HG03095 (cell line): ENCODE results near the gene NOC4L.

ENCODE experiments used
- ATAC-seq: cut with Tn5 transposase; IDR thresholded peaks from one replicate; pipeline ENCODE4 v1.9.1; 2021; ENCODE audit warnings: moderate library complexity; ENCODE audit not compliant: unreplicated experiment

NOC4L gene

DNA sequence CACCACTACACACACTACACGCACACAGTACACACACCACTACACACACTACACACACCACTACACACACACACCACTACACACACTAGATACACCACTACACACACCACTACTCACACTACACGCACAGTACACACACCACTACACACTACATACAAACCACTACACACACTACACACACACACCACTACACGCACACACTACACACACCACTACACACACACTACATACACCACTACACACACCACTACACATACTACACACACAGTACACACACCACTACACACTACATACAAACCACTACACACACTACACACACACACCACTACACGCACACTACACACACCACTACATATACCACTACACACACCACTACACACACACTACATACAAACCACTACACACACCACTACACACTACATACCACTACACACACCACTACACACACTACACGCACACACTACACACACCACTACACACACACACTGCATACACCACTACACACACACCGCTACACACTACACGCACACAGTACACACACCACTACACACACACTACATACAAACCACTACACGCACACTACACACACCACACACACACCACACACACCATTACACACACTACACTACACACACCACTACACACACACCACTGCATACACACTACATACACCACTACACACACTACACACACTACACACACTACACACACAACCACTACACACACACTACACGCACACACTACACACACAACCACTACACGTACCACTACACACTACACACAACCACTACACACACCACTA, 11.7 kb downstream of the NOC4L start:
- no peak for ATAC-seq

GRCh38 chr12:132156573-132157325, 12.5 kb downstream of the NOC4L start:
- no peak for ATAC-seq

DNA sequence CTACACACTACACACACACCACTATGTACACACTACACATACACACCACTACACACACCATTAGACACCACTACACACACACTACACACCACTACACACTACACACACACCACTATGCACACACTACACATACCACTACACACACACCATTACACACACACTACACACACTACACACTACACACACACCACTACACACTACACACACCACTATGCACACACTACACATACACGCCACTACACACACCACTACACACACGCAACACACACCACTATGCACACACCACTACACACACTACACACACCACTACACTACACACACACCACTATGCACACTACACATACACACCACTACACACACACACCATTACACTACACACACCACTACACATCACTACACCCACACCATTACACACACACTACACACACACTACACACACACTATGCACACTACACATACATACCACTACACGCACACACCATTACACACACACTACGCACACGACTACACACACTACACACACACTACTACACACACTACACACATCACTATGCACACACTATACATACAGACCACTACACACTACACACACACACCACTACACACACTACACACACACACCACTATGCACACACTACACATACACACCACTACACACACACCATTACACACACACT, 13.6 kb downstream of the NOC4L start:
- no peak for ATAC-seq

GRCh38 chr12:132158677-132159554, 14.7 kb downstream of the NOC4L start:
- ATAC-seq, result no peak

GRCh38 chr12:132159555-132160003, 15.3 kb downstream of the NOC4L start:
- no peak for ATAC-seq

DNA sequence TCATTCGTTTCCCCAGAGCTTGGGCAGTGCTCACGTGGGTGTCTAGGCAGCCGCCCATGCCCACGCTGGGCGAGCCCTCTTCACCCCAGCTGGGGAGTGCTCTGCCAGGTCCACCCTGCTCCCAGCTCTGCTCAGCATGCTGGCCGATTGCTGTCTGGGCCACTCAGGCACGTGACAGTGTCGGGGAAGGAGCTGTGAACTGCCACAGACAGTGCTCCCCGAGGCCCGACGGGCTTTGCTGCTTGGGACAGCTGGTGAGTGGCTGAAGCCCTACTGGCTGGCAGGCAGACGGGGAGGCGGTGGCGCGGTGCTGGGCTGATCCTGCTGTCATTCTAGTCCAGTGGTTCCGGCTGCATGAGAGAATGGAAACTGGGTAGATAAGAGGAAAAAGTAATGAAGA, 15.8 kb downstream of the NOC4L start:
- ATAC-seq, result no peak

DNA sequence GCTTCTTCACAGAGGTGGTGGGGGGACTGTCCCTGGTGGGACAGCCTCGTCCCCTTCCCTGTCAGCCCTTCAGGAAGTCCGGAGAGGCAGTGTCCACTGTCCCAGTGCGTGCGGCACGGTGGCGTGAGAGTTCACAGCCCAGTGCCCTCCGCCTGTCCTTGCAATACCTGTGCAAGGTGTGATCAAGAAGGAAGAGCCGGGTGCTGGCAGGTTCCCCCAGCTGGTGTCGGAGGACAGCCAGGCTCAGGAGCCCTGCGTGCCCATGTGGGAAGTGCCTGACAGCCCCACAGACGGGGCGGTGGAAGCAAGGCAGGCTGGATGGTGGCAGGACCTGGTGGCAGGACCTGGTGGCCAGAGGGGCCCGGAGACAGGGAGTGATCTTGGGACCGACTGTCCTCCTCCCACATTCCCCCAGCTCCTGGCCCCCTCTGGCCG, 16.4 kb downstream of the NOC4L start:
- ATAC-seq, result no peak

DNA sequence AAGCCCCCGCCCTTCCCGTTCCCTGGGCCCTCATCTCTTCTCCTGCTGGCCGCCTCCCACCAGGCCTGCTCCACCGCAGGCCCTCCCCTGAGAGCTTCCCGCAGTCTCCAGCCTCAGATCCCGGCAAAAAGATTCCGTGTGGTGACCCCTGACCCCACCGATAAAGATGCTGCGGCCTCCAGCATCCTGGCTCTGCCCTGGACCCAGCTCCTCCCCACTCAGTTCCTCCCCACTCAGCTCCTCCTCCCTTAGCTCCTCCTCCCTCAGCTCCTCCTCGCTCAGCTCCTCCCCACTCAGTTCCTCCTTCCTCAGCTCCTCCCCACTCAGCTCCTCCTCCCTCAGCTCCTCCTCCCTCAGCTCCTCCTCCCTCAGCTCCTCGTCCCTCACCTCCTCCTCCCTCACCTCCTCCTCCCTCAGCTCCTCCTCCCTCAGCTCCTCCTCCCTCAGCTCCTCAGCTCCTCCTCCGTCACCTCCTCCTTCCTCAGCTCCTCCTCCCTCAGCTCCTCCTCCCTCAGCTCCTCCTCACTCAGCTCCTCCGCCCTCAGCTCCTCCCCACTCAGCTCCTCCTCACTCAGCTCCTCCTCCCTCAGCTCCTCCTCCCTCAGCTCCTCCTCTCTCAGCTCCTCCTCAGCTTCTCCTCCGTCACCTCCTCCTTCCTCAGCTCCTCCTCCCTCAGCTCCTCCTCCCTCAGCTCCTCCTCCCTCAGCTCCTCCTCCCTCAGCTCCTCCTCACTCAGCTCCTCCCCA, 17.0 kb downstream of the NOC4L start:
- no peak for ATAC-seq

GRCh38 chr12:132161796-132162507, 17.7 kb downstream of the NOC4L start:
- ATAC-seq, result no peak

DNA sequence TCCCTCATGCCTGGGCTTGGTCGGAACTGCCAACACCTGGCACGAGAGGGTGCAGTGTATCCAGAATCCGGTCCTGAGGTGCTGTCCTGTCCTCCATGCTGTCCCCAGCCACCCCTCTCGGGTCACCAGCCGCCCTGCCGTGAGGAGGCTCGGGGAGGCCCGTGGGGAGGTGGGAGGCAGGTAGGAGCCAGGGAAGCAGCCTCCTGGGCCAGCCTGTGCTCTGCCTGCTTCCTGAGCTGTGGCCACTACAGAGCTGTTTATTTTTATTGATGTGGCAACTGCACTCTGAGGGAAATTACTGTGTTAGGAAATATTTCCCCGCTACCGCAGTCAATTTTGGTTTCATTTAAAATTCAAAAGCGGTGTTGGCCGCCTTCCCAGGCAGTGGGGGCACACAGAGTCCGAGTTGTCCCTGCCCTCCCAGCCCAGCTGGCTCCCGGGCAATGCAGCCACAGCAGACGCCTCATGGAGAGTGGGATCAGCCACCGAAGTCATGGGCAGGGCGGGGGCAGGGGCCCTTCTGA, 18.3 kb downstream of the NOC4L start:
- no peak for ATAC-seq

- ATAC-seq, result no peak
Measured at GRCh38 chr12:132163041-132163910, 19.0 kb downstream of the NOC4L start.

GRCh38 chr12:132163911-132164288, 19.6 kb downstream of the NOC4L start:
- no peak for ATAC-seq

DNA sequence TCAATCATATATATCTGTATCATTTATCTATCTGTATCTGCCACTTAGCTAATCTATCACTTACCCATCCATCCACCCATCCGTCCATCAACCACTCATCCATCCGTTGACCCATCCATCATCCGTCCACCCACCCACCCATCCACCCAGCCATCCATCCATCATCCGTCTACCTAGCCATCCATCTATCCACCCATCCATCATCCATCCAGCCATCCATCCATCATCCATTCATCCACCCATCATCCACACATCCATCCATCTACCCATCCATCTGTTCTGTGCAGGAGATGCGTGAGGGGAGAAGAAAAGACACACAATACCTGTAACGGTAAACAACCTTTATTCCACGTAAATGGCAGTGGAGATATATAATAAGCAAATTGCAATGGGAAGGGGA, 20.2 kb downstream of the NOC4L start:
- no peak for ATAC-seq

DNA sequence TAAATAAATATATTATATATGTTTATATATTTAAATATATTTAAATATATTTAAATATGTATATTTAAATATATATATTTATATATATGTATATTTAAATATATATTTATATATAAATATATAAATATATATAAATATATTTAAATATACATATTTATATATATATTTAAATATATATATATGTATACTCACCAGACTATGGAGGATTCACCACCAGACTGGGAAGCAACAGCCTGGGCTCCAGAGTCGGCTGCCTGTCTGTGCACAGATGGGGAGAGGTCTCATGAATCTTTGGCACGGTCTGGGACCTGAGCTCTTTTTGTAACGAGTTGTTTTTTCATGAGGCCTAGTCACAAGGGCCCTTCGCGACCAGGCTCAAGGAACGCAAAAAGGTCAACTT, 21.3 kb downstream of the NOC4L start:
- ATAC-seq, result no peak

DNA sequence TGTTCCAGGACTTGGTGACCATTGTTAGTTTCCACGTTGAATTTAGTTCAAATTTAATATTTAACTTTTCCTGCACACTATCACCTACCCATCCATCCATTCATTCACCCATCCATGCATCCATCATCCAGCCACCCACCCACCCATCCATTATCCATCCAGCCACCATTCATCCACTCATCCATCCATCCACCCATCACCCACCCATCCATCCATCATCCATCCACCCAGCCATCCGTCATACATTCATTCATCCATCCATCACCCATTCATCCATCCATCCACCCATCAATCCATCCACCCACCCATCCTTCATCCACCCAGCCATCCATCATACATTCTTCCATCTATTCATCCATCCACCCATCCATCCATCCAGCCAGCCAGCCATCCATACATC, 21.8 kb downstream of the NOC4L start:
- no peak for ATAC-seq

DNA sequence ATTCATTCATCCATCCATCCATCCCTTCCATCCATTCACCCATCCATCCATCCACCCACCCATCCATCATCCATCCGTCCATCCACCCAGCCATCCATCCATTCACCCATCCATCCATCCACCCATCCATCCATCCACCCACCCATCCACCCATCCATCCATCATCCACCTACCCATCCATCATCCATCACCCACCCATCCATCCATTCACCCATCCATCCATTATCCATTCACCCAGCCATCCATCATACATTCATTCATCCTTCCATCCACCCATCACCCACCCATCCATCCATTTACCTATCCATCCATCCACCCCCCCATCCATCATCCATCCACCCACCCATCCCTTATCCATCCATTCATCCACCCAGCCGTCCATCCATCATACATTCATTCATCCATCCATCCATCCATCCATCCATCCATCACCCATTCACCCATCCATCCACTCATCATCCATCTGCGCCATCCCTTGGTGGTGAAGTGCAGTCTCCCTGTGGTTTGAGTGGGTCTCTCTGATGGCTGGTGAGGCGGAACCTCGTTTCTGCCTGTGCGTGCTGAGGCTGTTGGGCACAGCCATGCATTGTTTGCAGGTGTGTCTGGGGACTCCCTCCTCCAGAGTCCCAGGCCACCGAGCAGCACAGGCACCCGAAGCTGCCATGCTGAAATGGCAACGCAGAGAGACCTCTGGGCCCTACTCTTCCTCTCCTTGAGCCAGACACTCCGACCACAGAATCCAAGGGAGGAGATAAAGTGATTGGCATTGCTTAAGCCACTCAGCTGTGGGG, 22.7 kb downstream of the NOC4L start:
- no peak for ATAC-seq

DNA sequence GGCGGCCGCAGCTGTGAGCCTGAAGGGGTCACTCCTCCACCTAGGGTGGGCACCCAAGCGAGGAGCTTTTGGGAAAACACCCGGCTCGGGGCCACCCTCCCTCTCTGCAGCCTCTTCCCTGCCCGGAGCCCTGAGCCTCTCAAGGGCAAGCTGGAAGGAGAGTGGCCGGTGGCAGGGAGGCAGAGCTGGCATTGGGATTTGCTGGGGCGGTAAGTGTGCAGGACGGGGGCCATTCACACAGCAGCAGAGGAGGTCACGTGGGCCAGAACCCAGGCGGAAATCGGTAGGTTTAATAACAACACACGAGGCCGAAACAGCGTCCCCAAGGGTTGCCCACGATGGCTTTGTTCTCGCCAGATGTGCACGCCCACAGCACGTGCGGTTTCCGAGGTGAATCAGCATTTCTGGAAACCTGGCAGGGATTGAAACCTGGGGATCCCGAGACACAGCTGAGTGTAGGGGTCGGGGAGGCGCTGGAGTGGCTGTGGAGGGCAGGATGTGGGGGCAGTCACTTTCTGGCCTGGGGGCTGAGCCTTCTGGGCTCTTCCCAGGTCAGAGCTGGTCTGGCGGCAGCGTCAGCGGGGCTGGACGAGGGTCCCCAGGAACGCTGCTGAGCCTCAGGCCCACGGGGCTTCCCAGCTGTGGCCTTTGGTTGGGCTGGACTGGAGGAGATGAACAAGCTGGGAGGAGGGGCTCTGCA, 23.5 kb downstream of the NOC4L start:
- ATAC-seq, result no peak
